GM18868 (cell line): ENCODE results near the gene CDH5.

Experiments used
- ATAC-seq: cut with Tn5 transposase; IDR thresholded peaks from one replicate; pipeline ENCODE4 v1.9.1; 2021; ENCODE audit warnings: mild to moderate bottlenecking, moderate library complexity; ENCODE audit not compliant: unreplicated experiment

CDH5 gene

GRCh38 chr16:66354034-66354909, 12.2 kb upstream of the CDH5 start:
- ATAC-seq, result no peak

GRCh38 chr16:66355526-66355925, 11.0 kb upstream of the CDH5 start:
- no peak for ATAC-seq

- ATAC-seq, result no peak
Observed at GRCh38 chr16:66357523-66357928, 9.0 kb upstream of the CDH5 start.

GRCh38 chr16:66358231-66358630, 8.3 kb upstream of the CDH5 start:
- no peak for ATAC-seq

- no peak for ATAC-seq
Observed at GRCh38 chr16:66359012-66359411, 7.5 kb upstream of the CDH5 start.

GRCh38 chr16:66359811-66360608, 6.5 kb upstream of the CDH5 start:
- ATAC-seq, result no peak

- no peak for ATAC-seq
Observed at GRCh38 chr16:66360624-66361324, 5.7 kb upstream of the CDH5 start.

- ATAC-seq, result no peak
Observed at GRCh38 chr16:66361604-66362135, 4.8 kb upstream of the CDH5 start.

- no peak for ATAC-seq
Observed at GRCh38 chr16:66363211-66363777, 3.2 kb upstream of the CDH5 start.

GRCh38 chr16:66364117-66364958, 2.2 kb upstream of the CDH5 start:
- no peak for ATAC-seq

GRCh38 chr16:66364959-66365306, 1.6 kb upstream of the CDH5 start:
- ATAC-seq, result no peak

GRCh38 chr16:66365651-66366050, 840 bp upstream of the CDH5 start:
- no peak for ATAC-seq

GRCh38 chr16:66367968-66368891, 1.7 kb downstream of the CDH5 start:
- ATAC-seq, result no peak

- ATAC-seq, result no peak
Observed at GRCh38 chr16:66369055-66369592, 2.6 kb downstream of the CDH5 start.

- no peak for ATAC-seq
Observed at GRCh38 chr16:66370786-66371684, 4.5 kb downstream of the CDH5 start.

GRCh38 chr16:66372078-66372897, 5.8 kb downstream of the CDH5 start:
- no peak for ATAC-seq

GRCh38 chr16:66372898-66373155, 6.3 kb downstream of the CDH5 start:
- no peak for ATAC-seq
